OCI-LY3 (cell line): Measurements from ENCODE around the gene EBP.

Experiments used
- CTCF ChIP-seq: fragments of 200-600, 300-600 bp; sonication (generic); IDR thresholded peaks from 2 replicates; pipeline ENCODE4 v1.5.1; 2014; ENCODE audit warnings: antibody characterized with exemption, low read length, low read depth
- EZH2phosphoT487 ChIP-seq: fragments of 200-600 bp; shearing (Covaris generic); IDR thresholded peaks from 2 replicates; pipeline ENCODE4 v1.6.1; 2018; ENCODE audit warnings: antibody characterized with exemption, mixed run types, low read depth

- TF ChIP-seq CTCF (no peak), EZH2phosphoT487 (no peak)
These were observed 29.8 kb upstream of the EBP start for GRCh38 chrX:48491809-48492208.
